ENCODE measurements around the gene RC3H1. TPM values are rescaled to one million over a fixed set of nuclear protein-coding genes. Genes with fewer than 3 reads are reported as not detected.
A peak's percentile ranks its signal among the peaks of the same experiment; 100 is the strongest.

The RC3H1 gene
- total and polyA plus RNA-seq, 2 experiments from 2014 or later, result 6.8 to 24.5 TPM

GRCh38 chr1:173903827-173904531 lies 118.2 kb downstream of the RC3H1 start:
- Mint-ChIP-seq H3K4me1 (peaks cover 35% of the 10 kb centered on the region), H3K9me3 (no peaks in the 10 kb centered on the region), H3K27me3 (ENCODE audit: insufficient read depth, low read depth, poor library complexity) (no peaks in the 10 kb centered on the region), H3K27ac (peak overlapping the region; percentile 58; the same call in 1 of the 2 replicates), H3K36me3 (ENCODE audit: low read depth) (no peaks in the 10 kb centered on the region), H3K4me3 (no peak overlapping the region)
- Histone ChIP-seq H3K79me2 (replicated peaks; ENCODE audit: insufficient read depth) (no peaks in the 10 kb centered on the region), H3F3A (replicated peaks; ENCODE audit: low read depth) (no peaks in the 10 kb centered on the region; the same call in 1 of the 2 replicates), H3K27ac (ENCODE audit: low read depth) (no peak overlapping the region), H3K4me1 (ENCODE audit: insufficient read depth) (peaks cover 34% of the 10 kb centered on the region), H3K9me2 (ENCODE audit: insufficient read depth) (peaks cover 3% of the 10 kb centered on the region; the same call in 1 of the 2 replicates), H3K36me3 (ENCODE audit: insufficient read depth) (no peaks in the 10 kb centered on the region), H2AFZ (no peak overlapping the region), H3K4me2 (no peak overlapping the region), H3K4me3 (no peak overlapping the region), H4K20me1 (replicated peaks; ENCODE audit: insufficient read depth) (no peaks in the 10 kb centered on the region), H3K27me3 (ENCODE audit: insufficient read depth) (no peaks in the 10 kb centered on the region)
- ATAC-seq (no peak), DNase-seq (ENCODE audit: low spot score) (no peak)
- no peak for TF ChIP-seq REST (IDR thresholded peaks at IDR 0.05; ENCODE audit: unreplicated experiment)
- TF ChIP-seq NANOG (IDR thresholded peaks at IDR 0.05; ENCODE audit: borderline replicate concordance), result no peak
- TF ChIP-seq ETS1 (IDR thresholded peaks at IDR 0.05), result no peak
- no peak for TF ChIP-seq STAT1 (IDR thresholded peaks at IDR 0.05; ENCODE audit: unreplicated experiment)
- TF ChIP-seq POLR2AphosphoS5 (IDR thresholded peaks at IDR 0.05; ENCODE audit: low read depth), result no peak
- TF ChIP-seq EZH2phosphoT487 (IDR thresholded peaks at IDR 0.05; ENCODE audit: unreplicated experiment), result no peak
- TF ChIP-seq CTCF (conservative IDR thresholded peaks at IDR 0.05; ENCODE audit: low read depth in 2 of 2), result no peak
- TF ChIP-seq EZH2 (IDR thresholded peaks at IDR 0.05; ENCODE audit: low read depth, unreplicated experiment), result no peak
- no peak for TF ChIP-seq ZNF331 (CRISPR knock-in tag; IDR thresholded peaks at IDR 0.05; ENCODE audit: low read depth)
- TF ChIP-seq ZNF114 (CRISPR knock-in tag; IDR thresholded peaks at IDR 0.05), result no peak
- TF ChIP-seq JUNB (IDR thresholded peaks at IDR 0.05; ENCODE audit: unreplicated experiment), result no peak

Measured in GM23338 (cell line).